Liver (tissue), 9 donors: ENCODE data around the gene TIAM1. TPM values are rescaled to one million over a fixed set of nuclear protein-coding genes. Genes with fewer than 3 reads are reported as not detected.

Source experiments
- DNase-seq: peaks from one replicate; pipeline ENCODE4 v3.0.0-alpha.2; 2017; ENCODE audit warnings: low spot score
- H3K27ac ChIP-seq, 2 donors: one replicate each; pipeline ENCODE4 v1.7.0; 2013; ENCODE audit warnings: inconsistent platforms in 2 of 2, low read length in 2 of 2, control low read depth in 1 of 2, low read depth in 1 of 2, mild to moderate bottlenecking in 1 of 2
- H3K27me3 ChIP-seq, 4 donors: one replicate each; pipeline versions ENCODE4 v1.6.1 to v1.7.0; 2013; ENCODE audit warnings: low read length in 3 of 4, inconsistent platforms in 1 of 4, mild to moderate bottlenecking in 1 of 4, moderate library complexity in 1 of 4; ENCODE audit not compliant: control insufficient read depth in 4 of 4, insufficient read depth in 4 of 4
- H3K36me3 ChIP-seq, 4 donors: one replicate each; pipeline versions ENCODE4 v1.6.1 to v1.7.0; 2013; ENCODE audit warnings: low read length in 3 of 4, mild to moderate bottlenecking in 3 of 4, low read depth in 1 of 4, moderate library complexity in 1 of 4; ENCODE audit not compliant: control insufficient read depth in 4 of 4, insufficient read depth in 3 of 4
- H3K4me1 ChIP-seq, 4 donors: one replicate each; pipeline versions ENCODE4 v1.6.1 to v1.7.0; 2013; ENCODE audit warnings: low read length in 3 of 4, mild to moderate bottlenecking in 3 of 4, moderate library complexity in 1 of 4; ENCODE audit not compliant: control insufficient read depth in 4 of 4, insufficient read depth in 4 of 4
- H3K4me3 ChIP-seq, 3 donors: one replicate each; pipeline versions ENCODE4 v1.6.1 to v1.7.0; 2013; ENCODE audit warnings: low read length in 3 of 3, control low read depth in 1 of 3, low read depth in 1 of 3, mild to moderate bottlenecking in 1 of 3
- H3K9ac ChIP-seq, 2 donors: one replicate each; pipeline ENCODE4 v1.7.0; 2013; ENCODE audit warnings: low read length in 2 of 2, mild to moderate bottlenecking in 2 of 2, moderate library complexity in 2 of 2, control low read depth in 1 of 2, low read depth in 1 of 2
- H3K9me3 ChIP-seq, 4 donors: one replicate each; pipeline versions ENCODE4 v1.6.1 to v1.7.0; 2013; ENCODE audit warnings: low read length in 3 of 4; ENCODE audit not compliant: control insufficient read depth in 4 of 4
- ATF3 ChIP-seq: IDR thresholded peaks from 2 replicates; pipeline ENCODE4 v1.6.1; 2016; ENCODE audit warnings: antibody characterized with exemption
- CTCF ChIP-seq: fragments of 150-350 bp; IDR thresholded peaks from 2 replicates; pipeline ENCODE4 v1.5.1; 2017; ENCODE audit warnings: improper control_type of control experiment, low read depth, low read length; ENCODE audit not compliant: missing input control
- EGR1 ChIP-seq, 2 donors: IDR thresholded peaks; 2 replicates each; pipeline ENCODE4 v1.6.1; 2016 to 2018; ENCODE audit warnings: antibody characterized with exemption in 2 of 2, low read depth in 2 of 2
- FOXA2 ChIP-seq: IDR thresholded peaks from 2 replicates; pipeline ENCODE4 v1.6.1; 2016; ENCODE audit warnings: antibody characterized with exemption
- GABPA ChIP-seq, 2 donors: IDR thresholded peaks in 1 of 2; conservative IDR thresholded peaks in 1 of 2; 2 replicates each; pipeline ENCODE4 v1.6.1; 2016; ENCODE audit warnings: antibody characterized with exemption in 2 of 2, mild to moderate bottlenecking in 1 of 2, moderate library complexity in 1 of 2
- HNF4A ChIP-seq, 2 donors: conservative IDR thresholded peaks; 2 replicates each; pipeline ENCODE4 v1.6.1; 2016; ENCODE audit warnings: antibody characterized with exemption in 2 of 2, mild to moderate bottlenecking in 2 of 2
- HNF4G ChIP-seq: IDR thresholded peaks from 2 replicates; pipeline ENCODE4 v1.6.1; 2016; ENCODE audit warnings: antibody characterized with exemption
- JUND ChIP-seq, 2 donors: IDR thresholded peaks; 2 replicates each; pipeline ENCODE4 v1.6.1; 2016; ENCODE audit warnings: antibody characterized with exemption in 2 of 2
- MAX ChIP-seq: IDR thresholded peaks from 2 replicates; pipeline ENCODE4 v1.6.1; 2016; ENCODE audit warnings: antibody characterized with exemption
- RAD21 ChIP-seq, 2 donors: IDR thresholded peaks; 2 replicates each; pipeline ENCODE4 v1.6.1; 2016; ENCODE audit warnings: antibody characterized with exemption in 2 of 2, mild to moderate bottlenecking in 2 of 2
- REST ChIP-seq: IDR thresholded peaks from 2 replicates; pipeline ENCODE4 v1.6.1; 2016; ENCODE audit warnings: antibody characterized with exemption, mild to moderate bottlenecking
- RXRA ChIP-seq, 2 donors: IDR thresholded peaks; 2 replicates each; pipeline ENCODE4 v1.6.1; 2017 to 2018; ENCODE audit warnings: antibody characterized with exemption in 2 of 2, mild to moderate bottlenecking in 1 of 2
- SP1 ChIP-seq: IDR thresholded peaks from 2 replicates; pipeline ENCODE4 v1.6.1; 2018; ENCODE audit warnings: antibody characterized with exemption, mild to moderate bottlenecking
- TAF1 ChIP-seq: conservative IDR thresholded peaks from 2 replicates; pipeline ENCODE4 v1.6.1; 2016; ENCODE audit warnings: antibody characterized with exemption, mild to moderate bottlenecking
- YY1 ChIP-seq: IDR thresholded peaks from 2 replicates; pipeline ENCODE4 v1.6.1; 2016; ENCODE audit warnings: antibody characterized with exemption, mild to moderate bottlenecking
- ZBTB33 ChIP-seq: IDR thresholded peaks from 2 replicates; pipeline ENCODE4 v1.6.1; 2016; ENCODE audit warnings: antibody characterized with exemption
- WGBS: extraction: QIAGEN DNeasy Blood & Tissue Kit; methylation state at CpG from one replicate; pipeline ENCODE4 v1.1.7; 2013; 5-methylcytosine and 5-hydroxymethylcytosine counted together
- polyA plus RNA-seq, 2 donors: library from polyadenylated mRNA; stranded (reverse) in 1 of 2; unstranded in 1 of 2; fragments of 200-250 nt in 1 of 2; fragments of >200 nt in 1 of 2; fragmentation: Nextera tagmentation in 1 of 2; extraction: Ambion mirVana in 1 of 2; gene quantifications; one replicate each; pipeline versions ENCODE4 v1.2.1 to v1.2.3, GENCODE V29; 2013 to 2015
- total RNA-seq, 2 donors: library from RNA; depleted of rRNA; stranded (reverse); fragments of >200 nt; gene quantifications; one replicate each; pipeline ENCODE4 v1.2.3, GENCODE V29; 2014
- donor health status: healthy.
- donor health status: healthy.
- donor health status: healthy.
- donor health status: healthy.
- donor health status: healthy.

Gene TIAM1
- total and polyA plus RNA-seq, 4 donors = 3.0 to 7.4 (median 4.8) TPM

- Histone ChIP-seq H3K9ac (no peak overlapping the region), H3K4me3 (no peak overlapping the region), H3K27ac (no peak overlapping the region), H3K4me1 (no peaks in the 10 kb centered on the region), H3K36me3 (peaks cover 0 to 2% (median under 1%) of the 10 kb centered on the region in 4 donors), H3K9me3 (no peaks in the 10 kb centered on the region), H3K27me3 (no peaks in the 10 kb centered on the region)
- DNase-seq = no peak
- TF ChIP-seq SP1 = no peak
- TF ChIP-seq YY1 = no peak
- no peak for TF ChIP-seq CTCF
- TF ChIP-seq EGR1 (IDR thresholded peaks at IDR 0.05; ENCODE audit: low read depth in 2 of 2) = no peak
- 90% methylated on average over 3 of the region's 3 CpGs for WGBS
Measured at GRCh38 chr21:31191553-31191952, 152.5 kb downstream of the TIAM1 start.

GRCh38 chr21:31190516-31190915 lies 153.5 kb downstream of the TIAM1 start:
- no peak for DNase-seq
- peaks cover 0 to 6% (median under 1%) of the 10 kb centered on the region in 4 donors for H3K36me3 ChIP-seq
- no peak overlapping the region for H3K27ac ChIP-seq
- no peak overlapping the region for H3K9ac ChIP-seq
- H3K27me3 ChIP-seq = no peaks in the 10 kb centered on the region
- WGBS = 94% methylated on average over 5 of the region's 5 CpGs
- no peak for TF ChIP-seq HNF4G
- no peak for TF ChIP-seq RAD21 (IDR thresholded peaks at IDR 0.05)
- TF ChIP-seq EGR1 (IDR thresholded peaks at IDR 0.05; ENCODE audit: low read depth in 2 of 2) = no peak
- no peak for TF ChIP-seq MAX
- TF ChIP-seq TAF1 = no peak
- no peak for TF ChIP-seq RXRA (IDR thresholded peaks at IDR 0.05)
- no peak for TF ChIP-seq ATF3
- no peak for TF ChIP-seq GABPA (IDR thresholded peaks at IDR 0.05 in 1 of 2, conservative IDR thresholded peaks at IDR 0.05 in 1 of 2)
- TF ChIP-seq SP1 = no peak
- no peak for TF ChIP-seq HNF4A (conservative IDR thresholded peaks at IDR 0.05)
- no peak for TF ChIP-seq JUND (IDR thresholded peaks at IDR 0.05)
- no peak for TF ChIP-seq FOXA2
- no peak for TF ChIP-seq ZBTB33
- TF ChIP-seq REST = no peak
- no peaks in the 10 kb centered on the region for H3K4me1 ChIP-seq
- H3K4me3 ChIP-seq = no peak overlapping the region
- no peaks in the 10 kb centered on the region for H3K9me3 ChIP-seq
